HEK293 (cell line): ENCODE data around the gene WFDC1.

Experiments used
- CTCF ChIP-seq: fragments of 450-650 bp; formaldehyde crosslinking; IDR thresholded peaks from 2 replicates; pipeline ENCODE4 v1.5.1; 2016; ENCODE audit warnings: missing biosample characterization, missing genetic modification characterization
- MYNN ChIP-seq: fragments of 450-650 bp; formaldehyde crosslinking; IDR thresholded peaks from 2 replicates; pipeline ENCODE4 v1.5.1; 2016; ENCODE audit warnings: missing biosample characterization, missing genetic modification characterization, borderline replicate concordance
- ZNF202 ChIP-seq: fragments of 450-650 bp; formaldehyde crosslinking; IDR thresholded peaks from 2 replicates; pipeline ENCODE4 v1.5.1; 2016; ENCODE audit warnings: missing biosample characterization, missing genetic modification characterization, borderline replicate concordance
- ZNF473 ChIP-seq: fragments of 450-650 bp; formaldehyde crosslinking; IDR thresholded peaks from 2 replicates; pipeline ENCODE4 v1.5.1; 2017; ENCODE audit warnings: missing biosample characterization, missing genetic modification characterization

- TF ChIP-seq CTCF (no peak), ZNF202 (no peak), MYNN (no peak), ZNF473 (tag by site-specific recombination) (no peak)
Measured at GRCh38 chr16:84253173-84253572, 41.5 kb upstream of the WFDC1 start.
